RWPE1 (cell line): ENCODE measurements around the gene TAF1C.
A peak's percentile ranks its signal among the peaks of the same experiment; 100 is the strongest.

Source experiments
- CTCF ChIA-PET: fragments of 350-600 bp; sonication (Branson Sonifier 250); formaldehyde crosslinking; extraction: SDS; loops from one replicate; lab custom pipeline; 2021; lab: Yijun Ruan, JAX
- POLR2A ChIA-PET: fragments of 400-600 bp; formaldehyde crosslinking; extraction: SDS; loops from one replicate; lab custom pipeline; 2020; ENCODE audit warnings: antibody characterized with exemption; ENCODE audit not compliant: low non-redundant PET; lab: Yijun Ruan, JAX
- DNase-seq: peaks from one replicate; pipeline ENCODE4 v3.0.0; 2012; ENCODE audit warnings: low spot score
- H3K27ac ChIP-seq: fragments of 450-650 bp; 2 replicates; pipeline ENCODE4 v1.5.1; 2017
- CTCF ChIP-seq: fragments of 450-650 bp; conservative IDR thresholded peaks from 2 replicates; pipeline ENCODE4 v1.5.1; 2017; ENCODE audit warnings: low read depth, mild to moderate bottlenecking

Gene TAF1C

GRCh38 chr16:84196727-84197394, 10.0 kb upstream of the TAF1C start:
- TF ChIP-seq CTCF: no peak
- ChIA-PET POLR2A (no interaction called here), CTCF (interaction anchor here (0.7 to 2.8 kb wide), 2 partner anchors 10 to 287 kb away, joined by 3 to 15 read pairs; partner anchors contain the start of gene TAF1C)
- H3K27ac ChIP-seq: peak overlapping the region; percentile 6; the same call in 1 of the 2 replicates
- peak; percentile 62 for DNase-seq

- ChIA-PET POLR2A (no interaction called here), CTCF (interaction anchor here (0.6 to 2.8 kb wide), 3 partner anchors 9 to 288 kb away, joined by 3 to 15 read pairs (median 3); partner anchors contain the start of gene TAF1C)
- no peak for DNase-seq
- H3K27ac ChIP-seq: no peak overlapping the region
- TF ChIP-seq CTCF: no peak
These were observed 9.2 kb upstream of the TAF1C start for GRCh38 chr16:84196101-84196500.

- H3K27ac ChIP-seq: no peak overlapping the region
- no peak for TF ChIP-seq CTCF
- no peak for DNase-seq
- ChIA-PET POLR2A (interaction anchor here (0.6 kb wide), 1 partner anchor 42 kb away, joined by 3 read pairs; no protein-coding TSS in a partner anchor), CTCF (interaction anchor here (0.6 to 2.8 kb wide), 2 partner anchors 9 to 80 kb away, joined by 3 to 15 read pairs; partner anchors contain the start of gene TAF1C)
These were observed 8.6 kb upstream of the TAF1C start for GRCh38 chr16:84195201-84196093.

- no peak overlapping the region for H3K27ac ChIP-seq
- no peak for DNase-seq
- POLR2A ChIA-PET: interaction anchor here (0.6 kb wide), 1 partner anchor 43 kb away, joined by 3 read pairs; no protein-coding TSS in a partner anchor
- TF ChIP-seq CTCF: no peak
- CTCF ChIA-PET: interaction anchor here (2.8 kb wide), 1 partner anchor 8 kb away, joined by 15 read pairs; the partner anchor contains the start of gene TAF1C
These were observed 7.8 kb upstream of the TAF1C start for GRCh38 chr16:84194470-84195200.

GRCh38 chr16:84194018-84194417, 7.2 kb upstream of the TAF1C start:
- no peak overlapping the region for H3K27ac ChIP-seq
- no peak for DNase-seq
- ChIA-PET POLR2A (no interaction called here), CTCF (no interaction called here)
- no peak for TF ChIP-seq CTCF
